NCI-H82 treated with DMSO at 0.1 percent for 48 hours (cell line): ENCODE measurements around the gene ECEL1.
"Not testable (repeated sequence)": the region's sequence is repeated elsewhere in the genome, so short reads cannot be mapped to it uniquely, and the experiment has no call there.

Experiments
- DNase-seq: peaks from one replicate; lab custom pipeline; 2025; ENCODE audit not compliant: unreplicated experiment; lab: John Stamatoyannopoulos, UW

The ECEL1 gene

GRCh38 chr2:232487385-232488096 is at the start of gene ECEL1:
Gene ECEL1 (minus strand): TSS chr2:232487834. CDS start chr2:232486653, 1,181 bp downstream.
- DNase-seq, result no peak

- no peak for DNase-seq
Observed at GRCh38 chr2:232537079-232537478, 49.4 kb upstream of the ECEL1 start.

GRCh38 chr2:232535761-232536530 is 48.3 kb upstream of the ECEL1 start:
- no peak for DNase-seq

GRCh38 chr2:232534940-232535651 is 47.5 kb upstream of the ECEL1 start:
- DNase-seq, result no peak

- DNase-seq, result no peak
Observed at GRCh38 chr2:232533944-232534710, 46.5 kb upstream of the ECEL1 start.

- not testable (repeated sequence) for DNase-seq
Observed at GRCh38 chr2:232532821-232533220, 45.2 kb upstream of the ECEL1 start.

- no peak for DNase-seq
Observed at GRCh38 chr2:232532419-232532818, 44.8 kb upstream of the ECEL1 start.

GRCh38 chr2:232530626-232531260 is 43.1 kb upstream of the ECEL1 start:
- DNase-seq, result no peak

GRCh38 chr2:232529806-232530547 is 42.3 kb upstream of the ECEL1 start:
- no peak for DNase-seq

GRCh38 chr2:232528746-232529460 is 41.3 kb upstream of the ECEL1 start:
- DNase-seq, result no peak

GRCh38 chr2:232527905-232528470 is 40.4 kb upstream of the ECEL1 start:
- no peak for DNase-seq

GRCh38 chr2:232526372-232526941 is 38.8 kb upstream of the ECEL1 start:
- DNase-seq, result no peak

GRCh38 chr2:232525791-232526371 is 38.2 kb upstream of the ECEL1 start, which contains the start of gene CHRND:
Gene CHRND (plus strand): TSS chr2:232526160. CDS start chr2:232526216, 56 bp downstream.
- peak; percentile 90 for DNase-seq

GRCh38 chr2:232525199-232525598 is 37.6 kb upstream of the ECEL1 start:
- no peak for DNase-seq

GRCh38 chr2:232524771-232525170 is 37.1 kb upstream of the ECEL1 start:
- no peak for DNase-seq

GRCh38 chr2:232523682-232524597 is 36.3 kb upstream of the ECEL1 start:
- DNase-seq, result no peak

- no peak for DNase-seq
Observed at GRCh38 chr2:232523402-232523681, 35.7 kb upstream of the ECEL1 start.
